Pancreas (tissue), 10 donors: ENCODE measurements around the gene CSNK1E. TPM values are rescaled to one million over a fixed set of nuclear protein-coding genes. Genes with fewer than 3 reads are reported as not detected.

Source experiments
- ATAC-seq, 4 donors: fragments of 200-7000 bp; cut with Tn5 transposase; one replicate each; pipeline versions ENCODE4 v1.8.0 to v1.9.1; 2020; ENCODE audit warnings: mild to moderate bottlenecking in 4 of 4, moderate library complexity in 4 of 4
- DNase-seq, 6 donors: peaks; one replicate each; pipeline ENCODE4 v3.0.0-alpha.2; 2020
- FAIRE-seq: peaks from 2 replicates; lab custom pipeline; 2012; peaks lifted over from hg19 to GRCh38; lab: Jason Lieb, UNC
- H3K27ac ChIP-seq, 4 donors: fragments of 200-600 bp; sonication (generic); 1 replicate in 3 of 4; 2 replicates in 1 of 4; pipeline versions ENCODE4 v1.5.0 to v1.8.0; 2020
- H3K27me3 ChIP-seq, 4 donors: fragments of 200-600 bp; one replicate each; pipeline ENCODE4 v1.8.0; 2021
- H3K36me3 ChIP-seq, 3 donors: fragments of 200-600 bp; sonication (generic) in 1 of 3; one replicate each; pipeline versions ENCODE4 v1.5.0 to v1.8.0; 2020 to 2021
- H3K4me1 ChIP-seq, 3 donors: fragments of 200-600 bp; one replicate each; pipeline ENCODE4 v1.8.0; 2021
- H3K4me3 ChIP-seq, 4 donors: fragments of 200-600 bp; sonication (generic) in 2 of 4; one replicate each; pipeline versions ENCODE4 v1.5.0 to v1.8.0; 2020 to 2021
- H3K9me3 ChIP-seq, 4 donors: fragments of 200-600 bp; one replicate each; pipeline ENCODE4 v1.8.0; 2021
- CTCF ChIP-seq, 4 donors: fragments of 200-600 bp; sonication (generic) in 3 of 4; IDR thresholded peaks; one replicate each; pipeline versions ENCODE4 v1.5.0 to v1.8.0; 2021; ENCODE audit warnings: antibody characterized with exemption in 4 of 4
- WGBS, 2 donors: extraction: QIAGEN DNeasy Blood & Tissue Kit; methylation state at CpG; one replicate each; pipeline ENCODE4 v1.1.7; 2013; 5-methylcytosine and 5-hydroxymethylcytosine counted together
- intact Hi-C, 3 donors: fragments of 100-400 bp; cut with DNase I; formaldehyde crosslinking; loops; one replicate each; pipeline versions ENCODE4 v1.11.1 to v1.14.2; 2022
- polyA plus RNA-seq, 2 donors: library from polyadenylated mRNA; stranded (reverse); fragments of 200-250 nt; gene quantifications; one replicate each; pipeline ENCODE4 v1.2.3, GENCODE V29; 2013
- total RNA-seq, 6 donors: library from RNA; stranded (reverse); fragmentation: NEBNext Ultra II Directional in 4 of 6; extraction: Animal tissue kit (Norgen Biotek cat#: 25700) in 4 of 6; gene quantifications; one replicate each; pipeline versions ENCODE4 v1.2.1 to v1.2.4, GENCODE V29; 2021 to 2023
- donor health status: healthy with polysubstance abuse.
- donor health status: DM: no; HTN: no; CAD: no; lungs with moderate emphysema.
- donor health status: DM: no; HTN: no; CAD: no.
- donor health status: control.
- donor health status: control.
- donor health status: Bipolar disorder and iron deficiency.
- donor health status: DM: yes; HTN: yes; CAD: no.
- donor health status: DM: no; HTN: no; CAD: no.
- donor health status: DM: no; HTN: no; CAD: no.
- donor health status: DM: yes; HTN: yes; CAD: no.

CSNK1E gene
- total and polyA plus RNA-seq, 8 donors: 52.7 to 115 (median 61.7) TPM

- H3K27ac ChIP-seq: no peak overlapping the region
- intact Hi-C loops: no loop called here
- FAIRE-seq: no peak
- no peak for ATAC-seq
- H3K9me3 ChIP-seq: no peaks in the 10 kb centered on the region
- no peaks in the 10 kb centered on the region for H3K36me3 ChIP-seq
- peaks cover 0 to 16% (median 6%) of the 10 kb centered on the region in 3 donors for H3K4me1 ChIP-seq
- TF ChIP-seq CTCF (IDR thresholded peaks at IDR 0.05): no peak
- no peak for DNase-seq
- no peak overlapping the region for H3K4me3 ChIP-seq
- H3K27me3 ChIP-seq: no peaks in the 10 kb centered on the region
- 68 to 71% methylated on average over 13 of the region's 13 CpGs for WGBS, 2 donors
Measured at GRCh38 chr22:38270091-38270992, 46.9 kb downstream of the CSNK1E start.

GRCh38 chr22:38269466-38269865 lies 47.8 kb downstream of the CSNK1E start:
- no peak for FAIRE-seq
- WGBS, 2 donors: 95 to 97% methylated on average over 7 of the region's 7 CpGs
- H3K9me3 ChIP-seq: no peaks in the 10 kb centered on the region
- no peak for TF ChIP-seq CTCF (IDR thresholded peaks at IDR 0.05)
- H3K4me1 ChIP-seq: peaks cover 0 to 16% (median 6%) of the 10 kb centered on the region in 3 donors
- no peak for ATAC-seq
- H3K27me3 ChIP-seq: no peaks in the 10 kb centered on the region
- no peak overlapping the region for H3K4me3 ChIP-seq
- DNase-seq: no peak
- H3K27ac ChIP-seq: no peak overlapping the region
- intact Hi-C loops: no loop called here
- no peaks in the 10 kb centered on the region for H3K36me3 ChIP-seq

GRCh38 chr22:38267086-38267485 lies 50.1 kb downstream of the CSNK1E start:
- H3K27me3 ChIP-seq: no peaks in the 10 kb centered on the region
- no peak for FAIRE-seq
- 85 to 86% methylated on average over 3 to 4 of the region's 4 CpGs for WGBS, 2 donors
- H3K4me3 ChIP-seq: no peak overlapping the region
- intact Hi-C loops: no loop called here
- H3K36me3 ChIP-seq: no peaks in the 10 kb centered on the region
- H3K4me1 ChIP-seq: peaks cover 0 to 23% (median 11%) of the 10 kb centered on the region in 3 donors
- ATAC-seq: no peak
- no peak for DNase-seq
- no peaks in the 10 kb centered on the region for H3K9me3 ChIP-seq
- TF ChIP-seq CTCF (IDR thresholded peaks at IDR 0.05): no peak
- peak overlapping the region in 1 of 4 donors; percentile 17 for H3K27ac ChIP-seq

GRCh38 chr22:38266120-38266519 lies 51.1 kb downstream of the CSNK1E start:
- DNase-seq: peak in 1 of 6 donors; percentile 29
- no peaks in the 10 kb centered on the region for H3K36me3 ChIP-seq
- peaks cover 0 to 27% (median 8%) of the 10 kb centered on the region in 3 donors for H3K4me1 ChIP-seq
- ATAC-seq: peak; percentile 11 to 58 (median 40)
- H3K27ac ChIP-seq: peak overlapping the region in 1 of 4 donors; percentile 17
- H3K9me3 ChIP-seq: no peaks in the 10 kb centered on the region
- H3K4me3 ChIP-seq: no peak overlapping the region
- no peaks in the 10 kb centered on the region for H3K27me3 ChIP-seq
- no peak for FAIRE-seq
- WGBS, 2 donors: 21 to 24% methylated on average over 8 of the region's 8 CpGs
- TF ChIP-seq CTCF (IDR thresholded peaks at IDR 0.05): no peak
- intact Hi-C loops: no loop called here
